ENCODE results near the gene LRCH1.

GRCh38 chr13:46797501-46798237 lies 244.7 kb downstream of the LRCH1 start:
- TF ChIP-seq RCOR1 (IDR thresholded peaks at IDR 0.05; ENCODE audit: low read length) (no peak), FOSL2 (IDR thresholded peaks at IDR 0.05; ENCODE audit: borderline replicate concordance, low read depth) (no peak), CHD2 (IDR thresholded peaks at IDR 0.05; ENCODE audit: low read length, partially characterized antibody) (no peak), TAF1 (IDR thresholded peaks at IDR 0.05; ENCODE audit: borderline replicate concordance, low read depth, low read length) (no peak), FOXM1 (IDR thresholded peaks at IDR 0.05; ENCODE audit: low read depth) (no peak), RAD21 (IDR thresholded peaks at IDR 0.05; ENCODE audit: low read length) (no peak), POLR2AphosphoS5 (IDR thresholded peaks at IDR 0.05; ENCODE audit: low read depth, low read length) (no peak), TEAD4 (IDR thresholded peaks at IDR 0.05; ENCODE audit: borderline replicate concordance, insufficient read depth) (no peak), SMC3 (IDR thresholded peaks at IDR 0.05; ENCODE audit: low read depth, low read length) (no peak), MXI1 (IDR thresholded peaks at IDR 0.05; ENCODE audit: low read depth, low read length) (no peak), YY1 (IDR thresholded peaks at IDR 0.05; ENCODE audit: low read depth) (no peak)
- TF ChIP-seq, protein P1, sequence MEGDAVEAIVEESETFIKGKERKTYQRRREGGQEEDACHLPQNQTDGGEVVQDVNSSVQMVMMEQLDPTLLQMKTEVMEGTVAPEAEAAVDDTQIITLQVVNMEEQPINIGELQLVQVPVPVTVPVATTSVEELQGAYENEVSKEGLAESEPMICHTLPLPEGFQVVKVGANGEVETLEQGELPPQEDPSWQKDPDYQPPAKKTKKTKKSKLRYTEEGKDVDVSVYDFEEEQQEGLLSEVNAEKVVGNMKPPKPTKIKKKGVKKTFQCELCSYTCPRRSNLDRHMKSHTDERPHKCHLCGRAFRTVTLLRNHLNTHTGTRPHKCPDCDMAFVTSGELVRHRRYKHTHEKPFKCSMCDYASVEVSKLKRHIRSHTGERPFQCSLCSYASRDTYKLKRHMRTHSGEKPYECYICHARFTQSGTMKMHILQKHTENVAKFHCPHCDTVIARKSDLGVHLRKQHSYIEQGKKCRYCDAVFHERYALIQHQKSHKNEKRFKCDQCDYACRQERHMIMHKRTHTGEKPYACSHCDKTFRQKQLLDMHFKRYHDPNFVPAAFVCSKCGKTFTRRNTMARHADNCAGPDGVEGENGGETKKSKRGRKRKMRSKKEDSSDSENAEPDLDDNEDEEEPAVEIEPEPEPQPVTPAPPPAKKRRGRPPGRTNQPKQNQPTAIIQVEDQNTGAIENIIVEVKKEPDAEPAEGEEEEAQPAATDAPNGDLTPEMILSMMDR (IDR thresholded peaks at IDR 0.05) = no peak
- TF ChIP-seq, protein P2, sequence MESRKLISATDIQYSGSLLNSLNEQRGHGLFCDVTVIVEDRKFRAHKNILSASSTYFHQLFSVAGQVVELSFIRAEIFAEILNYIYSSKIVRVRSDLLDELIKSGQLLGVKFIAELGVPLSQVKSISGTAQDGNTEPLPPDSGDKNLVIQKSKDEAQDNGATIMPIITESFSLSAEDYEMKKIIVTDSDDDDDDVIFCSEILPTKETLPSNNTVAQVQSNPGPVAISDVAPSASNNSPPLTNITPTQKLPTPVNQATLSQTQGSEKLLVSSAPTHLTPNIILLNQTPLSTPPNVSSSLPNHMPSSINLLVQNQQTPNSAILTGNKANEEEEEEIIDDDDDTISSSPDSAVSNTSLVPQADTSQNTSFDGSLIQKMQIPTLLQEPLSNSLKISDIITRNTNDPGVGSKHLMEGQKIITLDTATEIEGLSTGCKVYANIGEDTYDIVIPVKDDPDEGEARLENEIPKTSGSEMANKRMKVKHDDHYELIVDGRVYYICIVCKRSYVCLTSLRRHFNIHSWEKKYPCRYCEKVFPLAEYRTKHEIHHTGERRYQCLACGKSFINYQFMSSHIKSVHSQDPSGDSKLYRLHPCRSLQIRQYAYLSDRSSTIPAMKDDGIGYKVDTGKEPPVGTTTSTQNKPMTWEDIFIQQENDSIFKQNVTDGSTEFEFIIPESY (IDR thresholded peaks at IDR 0.05; ENCODE audit: borderline replicate concordance, low read depth) = no peak
- TF ChIP-seq, protein P3, sequence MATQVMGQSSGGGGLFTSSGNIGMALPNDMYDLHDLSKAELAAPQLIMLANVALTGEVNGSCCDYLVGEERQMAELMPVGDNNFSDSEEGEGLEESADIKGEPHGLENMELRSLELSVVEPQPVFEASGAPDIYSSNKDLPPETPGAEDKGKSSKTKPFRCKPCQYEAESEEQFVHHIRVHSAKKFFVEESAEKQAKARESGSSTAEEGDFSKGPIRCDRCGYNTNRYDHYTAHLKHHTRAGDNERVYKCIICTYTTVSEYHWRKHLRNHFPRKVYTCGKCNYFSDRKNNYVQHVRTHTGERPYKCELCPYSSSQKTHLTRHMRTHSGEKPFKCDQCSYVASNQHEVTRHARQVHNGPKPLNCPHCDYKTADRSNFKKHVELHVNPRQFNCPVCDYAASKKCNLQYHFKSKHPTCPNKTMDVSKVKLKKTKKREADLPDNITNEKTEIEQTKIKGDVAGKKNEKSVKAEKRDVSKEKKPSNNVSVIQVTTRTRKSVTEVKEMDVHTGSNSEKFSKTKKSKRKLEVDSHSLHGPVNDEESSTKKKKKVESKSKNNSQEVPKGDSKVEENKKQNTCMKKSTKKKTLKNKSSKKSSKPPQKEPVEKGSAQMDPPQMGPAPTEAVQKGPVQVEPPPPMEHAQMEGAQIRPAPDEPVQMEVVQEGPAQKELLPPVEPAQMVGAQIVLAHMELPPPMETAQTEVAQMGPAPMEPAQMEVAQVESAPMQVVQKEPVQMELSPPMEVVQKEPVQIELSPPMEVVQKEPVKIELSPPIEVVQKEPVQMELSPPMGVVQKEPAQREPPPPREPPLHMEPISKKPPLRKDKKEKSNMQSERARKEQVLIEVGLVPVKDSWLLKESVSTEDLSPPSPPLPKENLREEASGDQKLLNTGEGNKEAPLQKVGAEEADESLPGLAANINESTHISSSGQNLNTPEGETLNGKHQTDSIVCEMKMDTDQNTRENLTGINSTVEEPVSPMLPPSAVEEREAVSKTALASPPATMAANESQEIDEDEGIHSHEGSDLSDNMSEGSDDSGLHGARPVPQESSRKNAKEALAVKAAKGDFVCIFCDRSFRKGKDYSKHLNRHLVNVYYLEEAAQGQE (IDR thresholded peaks at IDR 0.05; ENCODE audit: low read depth, low read length) = no peak

Measured in SK-N-SH (cell line).